HFF-Myc (cell line): ENCODE results near the gene SSBP4.

Experiments
- DNase-seq: peaks from one replicate; pipeline ENCODE4 v3.0.0-alpha.2; 2011; ENCODE audit warnings: low read depth; ENCODE audit errors: extremely low read depth
- H3K4me3 ChIP-seq: replicated peaks from 2 replicates; pipeline ENCODE4 v1.5.1; 2011; ENCODE audit warnings: low read depth, mild to moderate bottlenecking, control low read depth, low read length
- TF ChIP-seq, protein P1 (sequence below): IDR thresholded peaks from 2 replicates; pipeline ENCODE4 v1.5.1; 2012; ENCODE audit warnings: mild to moderate bottlenecking, low read depth, low read length, control low read depth; ENCODE audit errors: missing control alignments

The SSBP4 gene

DNA sequence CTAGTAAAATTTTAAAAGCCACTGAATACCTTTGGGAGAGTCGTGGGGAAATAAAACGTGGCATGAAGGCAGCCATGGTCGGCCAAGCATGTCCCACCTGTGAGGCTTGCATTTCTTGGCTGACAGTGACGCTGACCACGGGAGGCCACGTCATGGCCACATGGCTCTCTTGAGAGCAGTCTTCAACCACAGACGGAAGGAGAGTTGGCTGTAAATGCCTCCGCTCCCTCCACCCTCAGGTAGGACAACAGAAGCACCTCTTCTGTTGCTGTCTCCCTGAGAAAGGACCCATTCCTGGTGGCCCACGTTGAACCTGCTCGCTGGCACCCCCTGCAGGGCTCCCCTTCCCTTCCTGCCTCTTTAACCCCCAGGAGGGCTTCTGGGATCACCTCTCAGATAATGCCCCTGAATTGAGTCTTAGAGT lies 11.1 kb upstream of the SSBP4 start:
- DNase-seq = no peak
- TF ChIP-seq, protein P1, sequence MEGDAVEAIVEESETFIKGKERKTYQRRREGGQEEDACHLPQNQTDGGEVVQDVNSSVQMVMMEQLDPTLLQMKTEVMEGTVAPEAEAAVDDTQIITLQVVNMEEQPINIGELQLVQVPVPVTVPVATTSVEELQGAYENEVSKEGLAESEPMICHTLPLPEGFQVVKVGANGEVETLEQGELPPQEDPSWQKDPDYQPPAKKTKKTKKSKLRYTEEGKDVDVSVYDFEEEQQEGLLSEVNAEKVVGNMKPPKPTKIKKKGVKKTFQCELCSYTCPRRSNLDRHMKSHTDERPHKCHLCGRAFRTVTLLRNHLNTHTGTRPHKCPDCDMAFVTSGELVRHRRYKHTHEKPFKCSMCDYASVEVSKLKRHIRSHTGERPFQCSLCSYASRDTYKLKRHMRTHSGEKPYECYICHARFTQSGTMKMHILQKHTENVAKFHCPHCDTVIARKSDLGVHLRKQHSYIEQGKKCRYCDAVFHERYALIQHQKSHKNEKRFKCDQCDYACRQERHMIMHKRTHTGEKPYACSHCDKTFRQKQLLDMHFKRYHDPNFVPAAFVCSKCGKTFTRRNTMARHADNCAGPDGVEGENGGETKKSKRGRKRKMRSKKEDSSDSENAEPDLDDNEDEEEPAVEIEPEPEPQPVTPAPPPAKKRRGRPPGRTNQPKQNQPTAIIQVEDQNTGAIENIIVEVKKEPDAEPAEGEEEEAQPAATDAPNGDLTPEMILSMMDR = peak; percentile 50
- no peak overlapping the region for H3K4me3 ChIP-seq

DNA sequence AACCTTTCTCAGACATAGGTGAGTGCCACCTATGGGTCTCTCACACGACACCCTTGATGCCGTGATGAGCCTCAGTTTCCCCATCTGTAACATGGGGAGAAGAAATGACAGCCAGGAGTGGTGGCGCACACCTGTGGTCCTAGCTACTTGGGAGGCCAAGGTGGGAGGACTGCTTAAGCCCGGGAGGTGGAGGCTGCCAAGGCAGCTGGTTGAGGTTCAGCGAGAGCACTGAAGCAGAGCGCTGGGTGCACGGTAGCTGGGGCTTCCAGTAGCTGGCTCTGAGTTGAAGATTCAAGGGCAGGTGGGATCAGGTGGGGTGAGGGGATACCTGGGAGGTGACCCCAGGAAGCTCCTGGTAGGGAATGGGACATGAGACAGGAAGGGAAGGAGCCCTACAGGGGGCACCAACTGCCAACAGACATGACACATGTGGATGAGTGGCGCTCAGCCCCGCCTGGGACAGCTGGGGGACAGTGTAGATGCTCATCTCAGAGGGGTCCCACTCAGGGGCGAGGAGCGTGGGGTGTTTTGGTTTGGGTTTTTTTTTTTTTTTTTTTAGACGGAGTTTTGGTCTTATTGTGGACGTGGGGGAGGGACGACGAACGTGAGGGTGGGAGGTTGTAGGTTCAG lies 6.5 kb upstream of the SSBP4 start:
- H3K4me3 ChIP-seq = no peak overlapping the region
- TF ChIP-seq, protein P1 = no peak
- no peak for DNase-seq

DNA sequence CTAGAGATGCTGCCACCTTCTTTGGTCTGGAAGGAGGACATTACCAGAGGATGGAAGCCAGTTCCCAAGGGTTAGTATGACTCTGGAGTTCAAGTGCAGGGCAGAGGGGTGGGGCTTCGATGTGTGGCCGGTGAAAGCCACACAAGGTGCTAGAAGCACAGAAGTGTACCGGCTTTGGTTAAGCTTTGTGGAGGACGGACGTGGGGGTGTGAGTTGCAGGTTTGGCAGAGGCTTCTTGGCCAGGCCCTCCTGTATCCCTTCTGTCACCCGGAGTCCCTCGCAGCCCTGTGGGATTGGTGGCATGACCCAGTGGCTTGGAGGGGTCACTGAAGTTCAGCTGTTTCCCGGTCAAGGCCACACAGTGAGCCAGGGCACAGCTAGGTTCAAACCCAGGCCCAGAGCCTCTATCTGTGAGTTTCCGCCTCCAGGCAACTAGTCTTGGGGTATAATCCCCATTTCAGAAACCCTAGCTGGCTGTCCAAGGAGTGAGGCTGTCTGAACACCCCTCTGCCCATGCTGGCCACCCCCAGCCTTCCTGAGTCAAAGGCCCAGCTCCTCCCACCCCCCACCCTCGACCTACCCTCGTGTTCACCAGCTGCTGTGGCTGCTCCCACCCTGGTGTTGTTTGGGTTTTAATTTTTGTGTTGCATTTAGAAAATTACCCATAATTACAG lies 4.6 kb upstream of the SSBP4 start:
- peak overlapping the region; percentile 36 for H3K4me3 ChIP-seq
- TF ChIP-seq, protein P1 = no peak
- DNase-seq = no peak

DNA sequence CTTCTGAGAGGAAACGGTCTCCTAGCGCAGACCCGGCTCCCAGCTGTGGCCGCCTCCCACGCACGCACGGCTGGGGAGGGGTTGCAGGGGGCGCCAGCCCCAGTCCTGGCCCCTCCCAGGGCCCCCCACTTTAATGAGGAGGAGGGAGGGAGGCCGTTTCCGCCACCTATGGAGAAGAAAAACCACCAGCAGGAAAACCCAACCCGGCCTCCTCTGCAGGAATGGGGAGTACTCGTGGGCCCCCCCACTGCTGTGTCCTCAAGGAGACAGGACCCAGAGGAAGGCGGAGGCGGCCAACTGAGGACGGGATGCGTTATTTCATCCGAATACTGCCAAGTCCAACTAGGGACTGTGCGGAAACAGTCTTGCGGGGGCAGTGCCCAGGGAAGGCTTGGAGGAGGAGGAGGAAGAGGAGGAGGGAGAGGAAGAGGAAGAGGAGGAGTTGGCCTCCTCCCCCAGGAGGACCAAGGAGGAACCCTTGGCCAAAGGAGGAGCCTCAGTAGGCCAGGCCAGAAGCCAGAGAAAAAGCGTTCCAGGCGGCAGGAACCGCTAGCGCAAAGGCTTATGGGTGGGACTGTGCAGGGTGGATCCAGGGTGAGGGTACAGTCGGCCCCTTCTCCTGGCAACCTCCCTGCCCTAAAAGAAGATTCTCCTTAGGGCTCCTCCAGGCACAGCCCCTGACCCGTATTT lies 3.9 kb upstream of the SSBP4 start:
- peak; percentile 89 for DNase-seq
- H3K4me3 ChIP-seq = peak overlapping the region; percentile 36
- TF ChIP-seq, protein P1 = no peak

DNA sequence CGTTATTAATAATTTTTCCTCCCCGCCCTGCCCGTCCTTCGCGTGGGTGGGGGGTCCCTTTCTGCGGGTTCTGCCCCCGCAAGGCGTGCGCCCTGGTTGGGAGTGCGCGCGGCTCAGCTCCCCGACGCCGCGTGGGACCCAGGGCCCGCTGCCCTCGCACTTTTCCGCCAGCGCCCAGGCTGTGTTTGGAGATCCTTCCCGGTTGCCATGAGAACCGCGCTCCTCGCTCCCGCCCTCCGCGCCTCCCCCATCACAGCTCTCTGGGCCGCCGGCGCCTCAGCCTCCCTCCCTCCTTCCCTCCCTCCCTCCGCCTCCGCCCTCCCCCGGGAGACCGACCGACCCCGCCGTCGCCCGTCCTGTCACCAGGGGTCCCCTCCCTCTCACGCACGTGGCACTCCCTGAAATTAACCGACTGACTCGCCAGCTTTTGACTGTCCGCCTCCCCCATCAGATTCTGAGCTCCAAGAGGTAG lies 2.4 kb upstream of the SSBP4 start:
- peak; percentile 74 for DNase-seq
- TF ChIP-seq, protein P1 = no peak
- peak overlapping the region; percentile 43 for H3K4me3 ChIP-seq

DNA sequence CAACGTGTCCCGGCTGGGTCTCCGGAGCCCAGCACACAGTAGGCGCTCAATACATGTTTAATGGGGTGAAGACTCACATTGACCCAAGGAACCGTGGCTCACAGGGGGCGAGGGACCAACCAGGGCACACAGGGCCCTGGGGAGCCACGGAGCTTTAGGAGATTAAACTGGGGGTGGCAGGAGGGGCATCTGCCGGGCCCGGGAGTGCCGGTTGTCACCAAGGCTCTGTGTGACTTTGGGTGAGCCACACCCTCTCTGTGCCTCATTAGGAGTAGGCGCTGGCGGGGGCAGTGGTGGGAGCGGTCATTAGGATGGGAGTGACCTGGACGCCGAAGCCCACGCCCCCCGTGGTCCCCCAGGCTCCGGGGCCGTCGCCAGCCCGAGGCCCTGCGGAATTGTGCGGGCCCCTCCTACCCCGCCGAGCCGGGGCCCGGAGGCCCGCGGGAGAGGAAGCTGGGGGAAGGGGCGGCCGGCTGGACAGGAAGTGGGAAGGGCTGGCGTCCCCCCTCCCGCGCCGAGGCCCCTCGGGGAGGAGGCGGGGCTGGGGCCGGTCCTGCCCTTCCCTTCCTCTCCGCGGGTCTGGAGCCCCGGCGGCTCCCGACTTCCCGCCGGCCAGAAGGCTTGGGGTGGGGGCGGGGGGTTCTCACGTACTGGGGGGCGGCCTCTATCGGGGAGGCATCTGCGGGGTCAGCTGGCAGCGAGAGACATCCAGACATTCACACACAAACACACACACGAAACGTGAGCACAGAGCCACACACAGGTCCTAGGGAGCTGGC lies 1.8 kb upstream of the SSBP4 start:
- TF ChIP-seq, protein P1 = no peak
- peak overlapping the region; percentile 43 for H3K4me3 ChIP-seq
- no peak for DNase-seq
